Measurements from ENCODE around the gene TRIM38. TPM values are rescaled to one million over a fixed set of nuclear protein-coding genes. Genes with fewer than 3 reads are reported as not detected.
A peak's percentile ranks its signal among the peaks of the same experiment; 100 is the strongest.

Gene TRIM38
- total RNA-seq, 2 donors from 2014 or later: 8.7 to 12.0 TPM

DNA sequence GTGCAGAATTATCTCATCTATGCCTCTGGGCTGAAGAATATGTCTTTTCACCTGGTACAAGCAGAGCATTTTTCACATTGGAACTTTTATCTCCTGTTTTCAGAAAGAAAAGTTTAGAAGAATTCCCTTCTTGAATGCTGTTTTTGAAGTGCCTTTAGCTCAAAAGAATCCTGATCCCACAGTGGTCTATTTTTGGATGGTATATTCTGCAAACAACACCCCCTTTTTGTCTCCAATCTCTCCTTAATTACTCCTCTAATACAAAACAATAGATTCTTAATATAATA, 66.9 kb downstream of the TRIM38 start:
- no peak overlapping the region for H3K27ac ChIP-seq
- H3K27me3 ChIP-seq (replicated peaks; ENCODE audit: insufficient read depth): no peaks in the 10 kb centered on the region
- H3K9me3 ChIP-seq: no peaks in the 10 kb centered on the region
- intact Hi-C loops (cut with DNase I): loop anchor here (5.0 kb wide), 1 partner anchor 168 kb away; a partner anchor contains a TSS
- DNase-seq (ENCODE audit: low spot score): no peak
- H3K4me1 ChIP-seq (replicated peaks): no peaks in the 10 kb centered on the region
- TF ChIP-seq POLR2AphosphoS5 (IDR thresholded peaks at IDR 0.05) (no peak), POLR2A (IDR thresholded peaks at IDR 0.05) (no peak)
- H3K4me3 ChIP-seq: no peak overlapping the region
- H3K36me3 ChIP-seq: no peaks in the 10 kb centered on the region

DNA sequence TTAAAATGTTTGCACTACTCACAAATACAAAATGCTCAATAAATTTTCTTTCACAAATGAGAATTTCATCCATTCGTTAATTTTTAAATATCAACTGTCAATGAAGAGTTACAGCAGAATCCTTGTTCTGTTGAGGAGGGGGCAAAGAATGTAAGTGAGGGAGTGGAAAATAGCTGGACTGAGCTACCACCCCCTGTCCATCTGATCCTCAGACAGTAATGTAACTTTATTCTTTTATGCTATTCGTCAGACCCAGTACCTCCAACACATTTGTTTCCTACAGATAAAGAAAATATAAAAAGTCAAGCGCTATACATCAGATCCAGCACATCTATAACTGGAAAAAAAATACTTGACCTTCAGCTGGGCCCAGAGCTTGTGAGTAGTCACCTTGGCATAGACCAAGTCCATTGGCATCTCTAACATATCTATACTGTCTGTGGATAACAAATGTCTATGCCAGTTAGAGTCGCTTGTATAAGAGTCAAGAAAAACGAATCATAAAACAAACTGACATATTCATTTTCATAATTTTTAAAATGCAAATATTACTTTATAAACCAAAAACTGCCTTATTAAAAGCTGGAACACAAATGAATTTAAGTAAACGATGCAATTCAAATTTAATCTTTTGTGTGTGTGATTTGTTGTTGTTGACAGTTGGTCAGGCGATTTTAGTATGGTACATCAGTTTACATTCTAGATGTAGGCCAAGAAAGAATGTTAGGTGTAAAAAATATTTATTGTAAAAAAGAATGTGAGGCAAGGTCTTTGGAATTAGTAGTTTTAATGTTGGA, 67.5 kb downstream of the TRIM38 start:
- H3K36me3 ChIP-seq: no peaks in the 10 kb centered on the region
- no peaks in the 10 kb centered on the region for H3K9me3 ChIP-seq
- intact Hi-C loops (cut with DNase I): loop anchor here (5.0 kb wide), 2 partner anchors 147 to 167 kb away; a partner anchor contains a TSS
- no peak for TF ChIP-seq POLR2AphosphoS5 (IDR thresholded peaks at IDR 0.05)
- no peak for TF ChIP-seq POLR2A (IDR thresholded peaks at IDR 0.05)
- TF ChIP-seq, protein P1, sequence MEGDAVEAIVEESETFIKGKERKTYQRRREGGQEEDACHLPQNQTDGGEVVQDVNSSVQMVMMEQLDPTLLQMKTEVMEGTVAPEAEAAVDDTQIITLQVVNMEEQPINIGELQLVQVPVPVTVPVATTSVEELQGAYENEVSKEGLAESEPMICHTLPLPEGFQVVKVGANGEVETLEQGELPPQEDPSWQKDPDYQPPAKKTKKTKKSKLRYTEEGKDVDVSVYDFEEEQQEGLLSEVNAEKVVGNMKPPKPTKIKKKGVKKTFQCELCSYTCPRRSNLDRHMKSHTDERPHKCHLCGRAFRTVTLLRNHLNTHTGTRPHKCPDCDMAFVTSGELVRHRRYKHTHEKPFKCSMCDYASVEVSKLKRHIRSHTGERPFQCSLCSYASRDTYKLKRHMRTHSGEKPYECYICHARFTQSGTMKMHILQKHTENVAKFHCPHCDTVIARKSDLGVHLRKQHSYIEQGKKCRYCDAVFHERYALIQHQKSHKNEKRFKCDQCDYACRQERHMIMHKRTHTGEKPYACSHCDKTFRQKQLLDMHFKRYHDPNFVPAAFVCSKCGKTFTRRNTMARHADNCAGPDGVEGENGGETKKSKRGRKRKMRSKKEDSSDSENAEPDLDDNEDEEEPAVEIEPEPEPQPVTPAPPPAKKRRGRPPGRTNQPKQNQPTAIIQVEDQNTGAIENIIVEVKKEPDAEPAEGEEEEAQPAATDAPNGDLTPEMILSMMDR (IDR thresholded peaks at IDR 0.05): no peak
- no peak overlapping the region for H3K4me3 ChIP-seq
- DNase-seq (ENCODE audit: low spot score): no peak
- 61% methylated on average over 7 of the region's 7 CpGs for WGBS
- no peaks in the 10 kb centered on the region for H3K27me3 ChIP-seq (replicated peaks; ENCODE audit: insufficient read depth)
- H3K27ac ChIP-seq: no peak overlapping the region
- no peaks in the 10 kb centered on the region for H3K4me1 ChIP-seq (replicated peaks)

DNA sequence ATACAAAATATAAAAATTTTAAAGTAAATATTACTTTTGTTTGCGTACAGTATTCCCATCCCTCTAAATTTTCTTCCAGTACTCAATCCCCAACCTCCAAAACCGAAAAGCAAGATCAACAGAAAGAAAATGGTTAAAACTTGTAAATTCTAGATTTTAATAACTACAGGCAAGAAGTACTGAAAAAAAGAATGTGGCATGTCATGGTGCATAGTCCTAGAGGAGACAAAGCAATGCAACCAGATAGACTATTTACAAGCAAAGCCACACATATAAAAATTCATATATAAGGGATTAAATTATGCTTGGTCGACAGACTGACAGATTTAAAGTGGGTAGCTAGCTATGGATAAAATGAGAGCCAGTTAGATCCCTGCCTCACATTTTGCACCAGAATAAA, 68.1 kb downstream of the TRIM38 start:
- 62% methylated on average over 3 of the region's 3 CpGs for WGBS
- Histone ChIP-seq H3K36me3 (no peaks in the 10 kb centered on the region), H3K9me3 (no peaks in the 10 kb centered on the region), H3K27me3 (replicated peaks; ENCODE audit: insufficient read depth) (no peaks in the 10 kb centered on the region), H3K4me1 (replicated peaks) (no peaks in the 10 kb centered on the region), H3K4me3 (no peak overlapping the region), H3K27ac (no peak overlapping the region)
- intact Hi-C loops (cut with DNase I): loop anchor here (5.0 kb wide), 1 partner anchor 147 kb away; no protein-coding TSS in a partner anchor
- TF ChIP-seq, protein P1 (IDR thresholded peaks at IDR 0.05): no peak
- no peak for TF ChIP-seq POLR2A (IDR thresholded peaks at IDR 0.05)
- TF ChIP-seq POLR2AphosphoS5 (IDR thresholded peaks at IDR 0.05): no peak
- DNase-seq (ENCODE audit: low spot score): no peak

DNA sequence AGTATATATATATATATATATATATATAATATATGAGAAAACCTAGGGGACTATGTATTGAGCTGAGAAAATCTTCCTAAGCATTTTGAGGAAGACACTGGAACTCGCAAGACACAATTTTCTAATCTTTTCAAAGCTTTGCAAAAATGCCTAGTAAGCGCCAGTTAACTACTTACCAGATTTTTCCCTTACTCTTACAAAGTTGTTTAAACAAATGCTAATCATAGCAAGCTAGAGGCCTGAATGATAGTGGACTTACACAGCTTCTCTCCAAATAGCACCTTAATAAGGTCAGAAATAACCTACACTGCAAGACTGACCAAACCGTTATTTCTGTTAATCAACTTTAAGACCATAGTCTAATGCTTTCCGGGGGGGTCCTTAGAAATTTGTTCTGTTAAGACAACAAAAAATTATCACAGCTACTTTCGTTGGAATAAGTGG, 68.6 kb downstream of the TRIM38 start:
- Histone ChIP-seq H3K27ac (peak overlapping the region in 1 of 2 donors; percentile 84), H3K4me1 (replicated peaks) (no peaks in the 10 kb centered on the region), H3K36me3 (no peaks in the 10 kb centered on the region), H3K27me3 (replicated peaks; ENCODE audit: insufficient read depth) (no peaks in the 10 kb centered on the region), H3K4me3 (peak overlapping the region in 1 of 2 donors; percentile 50), H3K9me3 (no peaks in the 10 kb centered on the region)
- 45% methylated on average over 5 of the region's 5 CpGs for WGBS
- intact Hi-C loops (cut with DNase I): loop anchor here (5.0 kb wide), 1 partner anchor 146 kb away; no protein-coding TSS in a partner anchor
- no peak for DNase-seq (ENCODE audit: low spot score)
- TF ChIP-seq, protein P1 (IDR thresholded peaks at IDR 0.05): no peak

DNA sequence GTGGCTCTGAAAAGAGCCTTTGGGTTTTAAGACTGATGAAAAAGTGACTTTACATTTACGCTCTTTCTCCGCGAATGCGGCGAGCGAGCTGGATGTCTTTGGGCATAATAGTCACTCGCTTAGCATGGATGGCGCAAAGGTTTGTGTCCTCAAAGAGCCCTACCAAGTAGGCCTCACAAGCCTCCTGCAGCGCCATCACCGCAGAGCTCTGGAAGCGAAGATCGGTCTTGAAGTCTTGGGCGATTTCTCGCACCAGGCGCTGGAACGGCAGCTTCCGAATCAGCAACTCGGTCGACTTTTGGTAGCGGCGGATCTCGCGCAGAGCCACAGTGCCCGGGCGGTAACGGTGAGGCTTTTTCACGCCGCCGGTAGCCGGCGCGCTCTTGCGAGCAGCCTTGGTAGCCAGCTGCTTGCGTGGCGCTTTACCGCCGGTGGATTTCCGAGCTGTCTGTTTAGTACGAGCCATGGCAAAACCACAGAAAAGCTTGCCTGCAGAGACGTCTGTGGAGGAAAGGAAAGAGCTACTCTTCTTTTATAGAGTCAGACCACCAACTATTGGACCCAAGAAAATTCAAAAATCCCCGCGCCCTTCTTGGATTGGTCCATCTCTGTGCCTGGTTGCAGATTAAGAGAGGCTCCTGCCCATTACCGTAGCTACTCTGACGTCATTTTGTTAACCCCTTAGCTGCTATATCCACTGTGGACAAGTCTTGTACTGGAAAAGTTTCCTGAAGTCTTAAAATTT, 69.2 kb downstream of the TRIM38 start:
- Histone ChIP-seq H3K4me1 (replicated peaks) (no peaks in the 10 kb centered on the region), H3K27ac (peak overlapping the region; percentile 82 to 84), H3K4me3 (peak overlapping the region; percentile 42 to 50), H3K9me3 (no peaks in the 10 kb centered on the region), H3K27me3 (replicated peaks; ENCODE audit: insufficient read depth) (no peaks in the 10 kb centered on the region), H3K36me3 (no peaks in the 10 kb centered on the region)
- peak; percentile 88 for DNase-seq (ENCODE audit: low spot score)
- intact Hi-C loops (cut with DNase I): loop anchor here (5.0 kb wide), 1 partner anchor 146 kb away; no protein-coding TSS in a partner anchor
- WGBS: 3% methylated on average over 44 of the region's 44 CpGs
- TF ChIP-seq POLR2AphosphoS5 (IDR thresholded peaks at IDR 0.05) (peak; percentile 90), POLR2A (IDR thresholded peaks at IDR 0.05) (peak; percentile 20)
- TF ChIP-seq, protein P1 (IDR thresholded peaks at IDR 0.05): peak in 2 of 4 experiments; percentile 11 to 20

Data from prostate gland (tissue), 2 donors.